HG03108 (cell line): Measurements from ENCODE around the gene TSEN34.
"Not testable (repeated sequence)": the region's sequence is repeated elsewhere in the genome, so short reads cannot be mapped to it uniquely, and the experiment has no call there.

ENCODE experiments used
- ATAC-seq: cut with Tn5 transposase; IDR thresholded peaks from one replicate; pipeline ENCODE4 v1.9.1; 2021; ENCODE audit warnings: moderate library complexity; ENCODE audit not compliant: unreplicated experiment

TSEN34 gene

GRCh38 chr19:54160182-54160811 is 30.8 kb upstream of the TSEN34 start:
- ATAC-seq, result no peak

- no peak for ATAC-seq
These were observed 30.3 kb upstream of the TSEN34 start for GRCh38 chr19:54160854-54161253.

GRCh38 chr19:54162241-54162805 is 28.8 kb upstream of the TSEN34 start:
- ATAC-seq, result no peak

GRCh38 chr19:54162884-54163283 is 28.2 kb upstream of the TSEN34 start:
- ATAC-seq, result no peak

GRCh38 chr19:54164369-54165068 is 26.6 kb upstream of the TSEN34 start:
- no peak for ATAC-seq

GRCh38 chr19:54165222-54165621 is 25.9 kb upstream of the TSEN34 start:
- no peak for ATAC-seq

- ATAC-seq, result peak; percentile 61
These were observed 22.8 kb upstream of the TSEN34 start for GRCh38 chr19:54168174-54168917.

GRCh38 chr19:54169149-54169740 is 21.9 kb upstream of the TSEN34 start:
- ATAC-seq, result no peak

- not testable (repeated sequence) for ATAC-seq
These were observed 19.2 kb upstream of the TSEN34 start for GRCh38 chr19:54171736-54172431.

GRCh38 chr19:54172471-54173358 is 18.4 kb upstream of the TSEN34 start, which contains the start of gene TMC4:
Gene TMC4 (minus strand): TSS chr19:54173160. CDS start chr19:54173117, 43 bp downstream.
- ATAC-seq, result no peak

- ATAC-seq, result no peak
These were observed 17.8 kb upstream of the TSEN34 start for GRCh38 chr19:54173359-54173699.

- ATAC-seq, result no peak
These were observed 16.9 kb upstream of the TSEN34 start for GRCh38 chr19:54173951-54174834.

- no peak for ATAC-seq
These were observed 12.4 kb upstream of the TSEN34 start for GRCh38 chr19:54178581-54179261.

- no peak for ATAC-seq
These were observed 11.8 kb upstream of the TSEN34 start for GRCh38 chr19:54179262-54179852.

- ATAC-seq, result no peak
These were observed 11.1 kb upstream of the TSEN34 start for GRCh38 chr19:54179921-54180461.

GRCh38 chr19:54180691-54181091 is 10.4 kb upstream of the TSEN34 start:
- ATAC-seq, result no peak

- ATAC-seq, result not testable (repeated sequence)
These were observed 9.2 kb upstream of the TSEN34 start for GRCh38 chr19:54181894-54182293.
